Measurements from ENCODE around the gene LRIT3.

- TF ChIP-seq YY1 (IDR thresholded peaks at IDR 0.05; ENCODE audit: insufficient read depth, insufficient read length) (no peak), SUZ12 (IDR thresholded peaks at IDR 0.05; ENCODE audit: extremely low read depth, insufficient read depth, insufficient read length) (no peak)
Measured at GRCh38 chr4:109801099-109801789, 46.7 kb upstream of the LRIT3 start.
